GM23248 (cell line): ENCODE results near the gene SHC1. TPM values are rescaled to one million over a fixed set of nuclear protein-coding genes. Genes with fewer than 3 reads are reported as not detected.

Experiments used
- DNase-seq: peaks from one replicate; pipeline ENCODE4 v3.0.0-alpha.2; 2015
- H2AFZ ChIP-seq: fragments of 200-600 bp; sonication (generic); 2 replicates; pipeline ENCODE4 v1.6.1; 2016; ENCODE audit warnings: antibody characterized with exemption
- H3F3A ChIP-seq: fragments of 200-600 bp; sonication (generic); 2 replicates; pipeline ENCODE4 v1.6.1; 2016; ENCODE audit warnings: mild to moderate bottlenecking, antibody characterized with exemption, mixed run types; ENCODE audit not compliant: insufficient read depth
- H3K27ac ChIP-seq: fragments of 200-600 bp; sonication (generic); 2 replicates; pipeline ENCODE4 v1.5.1; 2016; ENCODE audit warnings: mild to moderate bottlenecking
- H3K27me3 ChIP-seq: fragments of 200-600 bp; sonication (generic); replicated peaks from 2 replicates; pipeline ENCODE4 v1.6.1; 2016; ENCODE audit warnings: mild to moderate bottlenecking; ENCODE audit not compliant: insufficient read depth
- H3K36me3 ChIP-seq: fragments of 200-600 bp; sonication (generic); 2 replicates; pipeline ENCODE4 v1.6.1; 2016; ENCODE audit warnings: low read depth, mild to moderate bottlenecking
- H3K4me1 ChIP-seq: fragments of 200-600 bp; sonication (generic); 2 replicates; pipeline ENCODE4 v1.6.1; 2016; ENCODE audit warnings: mild to moderate bottlenecking; ENCODE audit not compliant: insufficient read depth
- H3K4me2 ChIP-seq: fragments of 200-600 bp; sonication (generic); one replicate; pipeline ENCODE4 v1.6.1; 2016; ENCODE audit warnings: mild to moderate bottlenecking; ENCODE audit not compliant: unreplicated experiment
- H3K4me3 ChIP-seq: fragments of 200-600 bp; sonication (generic); 2 replicates; pipeline ENCODE4 v1.5.1; 2016; ENCODE audit warnings: mild to moderate bottlenecking
- H3K79me2 ChIP-seq: fragments of 200-600 bp; sonication (generic); 2 replicates; pipeline ENCODE4 v1.6.1; 2016; ENCODE audit warnings: mild to moderate bottlenecking; ENCODE audit not compliant: insufficient read depth
- H3K9ac ChIP-seq: fragments of 200-600 bp; sonication (generic); 2 replicates; pipeline ENCODE4 v1.6.1; 2016; ENCODE audit warnings: mild to moderate bottlenecking
- H3K9me2 ChIP-seq: fragments of 200-600 bp; sonication (generic); 2 replicates; pipeline ENCODE4 v1.6.1; 2016; ENCODE audit warnings: mixed run types, mild to moderate bottlenecking, moderate library complexity; ENCODE audit not compliant: insufficient read depth
- H3K9me3 ChIP-seq: fragments of 200-600 bp; sonication (generic); one replicate; pipeline ENCODE4 v1.6.1; 2017; ENCODE audit warnings: low read depth
- H4K20me1 ChIP-seq: fragments of 200-600 bp; sonication (generic); 2 replicates; pipeline ENCODE4 v1.6.0; 2016; ENCODE audit not compliant: insufficient read depth
- EZH2 ChIP-seq: fragments of 200-600 bp; sonication (generic); IDR thresholded peaks from 2 replicates; pipeline ENCODE4 v1.6.1; 2018; ENCODE audit warnings: antibody characterized with exemption, mild to moderate bottlenecking; ENCODE audit not compliant: insufficient read depth, poor library complexity, severe bottlenecking
- EZH2phosphoT487 ChIP-seq: fragments of 200-600 bp; sonication (generic); IDR thresholded peaks from 2 replicates; pipeline ENCODE4 v1.6.1; 2018; ENCODE audit warnings: antibody characterized with exemption, moderate library complexity, mild to moderate bottlenecking, low read depth; ENCODE audit not compliant: insufficient read depth
- WGBS, 2 experiments: methylation state at CpG; one replicate each; pipeline ENCODE4 v1.1.6; 2015 to 2017; ENCODE audit warnings: low lambda C conversion rate in 2 of 2, low coverage in 1 of 2; ENCODE audit errors: missing lambda C conversion rate in 2 of 2; 5-methylcytosine and 5-hydroxymethylcytosine counted together
- in situ Hi-C: fragments of 300-500 bp; cut with MboI; formaldehyde crosslinking; loops from 2 replicates; pipeline ENCODE4 v1.15.0; 2020
- polyA plus RNA-seq: library from polyadenylated mRNA; unstranded; fragments of >200 nt; fragmentation: Nextera tagmentation; extraction: Ambion mirVana; gene quantifications from 2 replicates; pipeline ENCODE4 v1.2.1, GENCODE V29; 2016
- total RNA-seq: library from RNA; depleted of rRNA; stranded (reverse); fragments of >200 nt; shearing (Covaris generic); gene quantifications from 2 replicates; pipeline ENCODE4 v1.2.3, GENCODE V29; 2014

SHC1 gene
- total and polyA plus RNA-seq, 2 experiments from 2014 or later = 278 to 319 TPM

DNA sequence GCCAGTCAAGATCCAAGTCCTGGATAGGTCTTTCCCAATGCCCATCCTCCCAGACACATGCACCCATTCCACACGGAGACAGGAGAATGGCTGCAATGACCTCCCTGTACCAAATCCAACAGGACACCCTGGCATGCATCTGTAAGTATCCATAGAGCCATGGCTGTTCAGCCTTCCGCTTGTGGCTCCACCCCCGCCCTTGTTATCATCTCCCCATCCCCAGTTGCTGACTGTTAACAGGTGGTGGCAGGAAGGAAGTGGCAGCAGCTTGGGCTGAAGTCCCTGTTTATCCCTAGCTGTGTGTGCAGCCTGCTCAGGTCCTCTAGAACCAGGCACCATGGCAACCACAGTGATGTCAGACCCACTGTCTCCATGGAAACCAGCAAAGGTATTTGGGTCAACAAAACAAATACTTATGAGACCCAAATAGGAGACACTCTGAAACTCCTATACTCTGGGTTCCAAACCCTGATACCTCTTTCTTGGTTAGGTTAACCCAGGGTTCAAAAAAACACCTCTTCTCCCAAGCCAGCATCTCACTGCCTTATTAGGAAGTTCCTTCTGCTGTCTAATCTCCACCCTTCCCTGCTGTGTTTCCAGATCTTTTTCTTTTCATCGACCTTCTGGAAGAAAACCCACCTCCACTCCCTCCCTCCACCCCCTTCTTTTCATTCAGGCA lies 15.4 kb downstream of the SHC1 start:
- Histone ChIP-seq H3K36me3 (no peaks in the 10 kb centered on the region), H3K9ac (peak overlapping the region; percentile 86), H3K4me1 (peaks cover 21% of the 10 kb centered on the region), H3F3A (peaks cover 9% of the 10 kb centered on the region), H3K4me2 (peak overlapping the region; percentile 96), H4K20me1 (no peaks in the 10 kb centered on the region), H3K9me2 (no peaks in the 10 kb centered on the region), H3K4me3 (peak overlapping the region; percentile 93), H3K27me3 (no peaks in the 10 kb centered on the region), H3K9me3 (no peaks in the 10 kb centered on the region), H2AFZ (peak overlapping the region; percentile 87), H3K27ac (peak overlapping the region; percentile 91), H3K79me2 (peaks cover 18% of the 10 kb centered on the region; the same call in 1 of the 2 replicates)
- 16 to 18% methylated on average over 4 of the region's 4 CpGs for WGBS, 2 experiments
- DNase-seq = peak; percentile 83
- in situ Hi-C loops = no loop called here
- TF ChIP-seq EZH2phosphoT487 (no peak), EZH2 (no peak)

DNA sequence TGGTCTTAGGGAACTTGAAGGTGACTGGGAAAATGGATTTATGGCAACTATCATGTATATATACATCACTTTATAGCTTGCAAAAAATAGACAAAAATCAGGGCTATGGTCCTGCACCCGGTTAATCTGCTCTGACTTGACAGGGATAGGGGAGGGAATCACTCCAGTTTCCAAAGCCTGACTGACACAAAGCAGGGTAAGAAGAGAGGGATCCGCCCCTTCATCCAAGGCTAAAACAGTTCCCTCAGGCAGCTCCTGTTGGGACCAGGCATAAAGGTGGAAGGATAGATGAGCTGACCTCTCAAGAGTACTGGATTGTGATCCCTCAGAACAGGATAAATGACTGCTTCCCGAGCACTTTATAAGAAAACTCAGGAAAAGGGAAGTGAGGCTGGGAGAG lies 16.0 kb downstream of the SHC1 start:
- H3F3A ChIP-seq = peaks cover 9% of the 10 kb centered on the region
- in situ Hi-C loops = no loop called here
- H3K9ac ChIP-seq = peak overlapping the region; percentile 86; the same call in 1 of the 2 replicates
- no peak overlapping the region for H3K27ac ChIP-seq
- H3K36me3 ChIP-seq = no peaks in the 10 kb centered on the region
- DNase-seq = no peak
- H3K4me2 ChIP-seq = no peak overlapping the region
- TF ChIP-seq EZH2 (no peak), EZH2phosphoT487 (no peak)
- no peaks in the 10 kb centered on the region for H4K20me1 ChIP-seq
- H3K9me2 ChIP-seq = no peaks in the 10 kb centered on the region
- no peaks in the 10 kb centered on the region for H3K27me3 ChIP-seq
- peaks cover 14% of the 10 kb centered on the region; the same call in 1 of the 2 replicates for H3K79me2 ChIP-seq
- peaks cover 20% of the 10 kb centered on the region for H3K4me1 ChIP-seq
- no peak overlapping the region for H3K4me3 ChIP-seq
- H2AFZ ChIP-seq = no peak overlapping the region
- no peaks in the 10 kb centered on the region for H3K9me3 ChIP-seq
- WGBS, 2 experiments = 40 to 54% methylated on average over 3 of the region's 3 CpGs

DNA sequence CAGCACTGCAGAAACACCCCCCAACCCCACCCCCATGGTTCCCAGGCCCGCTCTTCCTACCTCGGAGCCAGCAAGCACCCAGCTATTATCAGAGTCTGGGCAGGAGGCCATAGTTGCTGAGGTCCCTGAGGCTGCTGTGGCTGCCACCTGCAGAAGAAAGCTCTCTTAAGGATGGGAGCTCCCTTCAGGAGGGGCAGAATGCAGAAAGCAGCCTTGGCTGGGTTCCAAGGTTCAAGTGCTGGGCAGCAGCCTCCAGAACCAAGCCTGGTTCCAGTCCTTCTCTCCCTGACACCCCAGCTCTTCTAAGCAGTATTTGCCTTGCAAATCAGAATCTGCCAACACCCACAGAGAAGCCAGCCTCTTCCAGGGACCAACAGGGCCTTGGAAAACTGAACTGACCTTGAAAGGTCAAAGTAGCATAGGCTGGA lies 16.9 kb downstream of the SHC1 start:
- Histone ChIP-seq H3K9me2 (no peaks in the 10 kb centered on the region), H3K4me3 (no peak overlapping the region), H3K9ac (no peak overlapping the region), H3K27ac (no peak overlapping the region), H2AFZ (no peak overlapping the region), H3K9me3 (no peaks in the 10 kb centered on the region), H3K4me2 (no peak overlapping the region), H3K36me3 (no peaks in the 10 kb centered on the region), H3K79me2 (0 out of 2 replicates have a peak, but pooled peaks cover 14% of the 10 kb centered on the region), H3F3A (peaks cover 9% of the 10 kb centered on the region), H3K4me1 (peaks cover 20% of the 10 kb centered on the region), H4K20me1 (no peaks in the 10 kb centered on the region), H3K27me3 (no peaks in the 10 kb centered on the region)
- 91 to 94% methylated on average over 2 of the region's 2 CpGs for WGBS, 2 experiments
- in situ Hi-C loops = no loop called here
- DNase-seq = no peak
- no peak for TF ChIP-seq EZH2
- no peak for TF ChIP-seq EZH2phosphoT487

DNA sequence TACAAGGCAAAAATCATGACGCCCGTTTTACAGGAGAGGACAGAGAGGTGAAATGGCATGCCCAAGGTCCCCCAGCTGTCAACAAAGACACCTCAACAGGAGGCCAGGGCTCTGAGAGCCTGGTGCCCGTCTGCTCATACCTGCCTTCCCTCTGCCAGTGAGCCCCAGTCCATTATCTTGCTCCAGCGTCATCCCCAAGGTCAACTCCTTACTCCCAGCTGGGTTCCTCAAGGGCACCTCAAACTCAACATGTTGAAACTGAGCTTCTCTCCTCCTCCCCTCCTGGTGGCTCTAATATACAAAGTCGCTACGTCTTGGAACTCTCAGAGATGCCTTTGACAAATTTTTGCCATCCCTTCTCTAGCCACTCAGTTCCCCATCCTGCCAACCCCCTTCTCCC lies 17.9 kb downstream of the SHC1 start:
- Histone ChIP-seq H3F3A (peaks cover 9% of the 10 kb centered on the region), H3K9me2 (no peaks in the 10 kb centered on the region), H3K4me3 (no peak overlapping the region), H3K9me3 (no peaks in the 10 kb centered on the region), H3K9ac (no peak overlapping the region), H3K27ac (no peak overlapping the region), H3K4me1 (peaks cover 20% of the 10 kb centered on the region), H4K20me1 (no peaks in the 10 kb centered on the region), H3K36me3 (no peaks in the 10 kb centered on the region), H2AFZ (no peak overlapping the region), H3K79me2 (0 out of 2 replicates have a peak, but pooled peaks cover 14% of the 10 kb centered on the region), H3K4me2 (no peak overlapping the region), H3K27me3 (no peaks in the 10 kb centered on the region)
- TF ChIP-seq EZH2 (no peak), EZH2phosphoT487 (no peak)
- in situ Hi-C loops = no loop called here
- no peak for DNase-seq
- 73 to 79% methylated on average over 6 of the region's 6 CpGs for WGBS, 2 experiments
